HL-60 (cell line): Measurements from ENCODE around the gene POTEF.
"Not testable (repeated sequence)": the region's sequence is repeated elsewhere in the genome, so short reads cannot be mapped to it uniquely, and the experiment has no call there.

Experiments
- GABPA ChIP-seq: IDR thresholded peaks from 2 replicates; pipeline ENCODE4 v1.6.1; 2012; ENCODE audit warnings: low read depth
- POLR2AphosphoS5 ChIP-seq: IDR thresholded peaks from 2 replicates; pipeline ENCODE4 v1.6.1; 2012; ENCODE audit warnings: low read depth
- TF ChIP-seq, protein P1 (sequence below): IDR thresholded peaks from one replicate; pipeline ENCODE4 v1.5.1; 2011; ENCODE audit warnings: low read length, control low read depth, inconsistent platforms; ENCODE audit not compliant: insufficient read depth
- TF ChIP-seq, protein P2 (sequence below): IDR thresholded peaks from 2 replicates; pipeline ENCODE4 v1.6.1; 2012; ENCODE audit warnings: low read depth; ENCODE audit not compliant: insufficient replicate concordance

DNA sequence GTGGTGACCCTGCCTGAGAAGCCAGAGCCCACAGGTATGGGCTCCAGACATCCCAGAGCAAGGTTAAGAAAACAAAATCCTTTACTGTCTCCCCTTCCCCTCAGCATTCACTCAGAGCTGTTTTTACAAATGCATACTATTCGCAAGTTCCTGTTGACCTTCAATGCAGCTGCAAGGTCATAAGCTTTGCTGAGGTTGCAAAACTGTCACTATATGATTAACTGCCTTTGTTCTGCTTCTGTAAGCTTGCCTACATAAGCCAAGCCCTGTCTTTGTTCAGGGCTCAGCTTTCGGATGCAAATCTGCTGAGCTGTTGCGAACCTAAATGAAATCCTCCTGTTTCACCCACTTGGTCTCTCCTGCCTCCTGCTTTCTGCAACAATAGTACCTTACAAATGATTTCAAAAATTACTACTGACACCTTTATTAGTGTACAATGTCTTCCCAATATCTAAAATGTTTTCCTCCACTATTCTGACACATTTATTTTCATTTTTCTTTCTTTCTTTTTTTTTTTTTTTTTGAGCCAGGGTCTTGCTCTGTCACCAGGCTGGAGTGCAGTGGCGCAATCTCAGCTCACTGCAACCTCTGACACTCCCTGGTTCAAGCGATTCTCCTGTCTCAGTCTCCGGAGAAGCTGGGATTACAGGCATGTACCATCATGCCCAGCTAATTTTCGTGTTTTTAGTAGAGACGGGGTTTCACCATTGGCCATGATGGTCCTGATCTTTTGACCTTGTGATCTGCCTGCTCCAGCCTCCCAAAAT, 26.2 kb downstream of the POTEF start:
- TF ChIP-seq, protein P1, sequence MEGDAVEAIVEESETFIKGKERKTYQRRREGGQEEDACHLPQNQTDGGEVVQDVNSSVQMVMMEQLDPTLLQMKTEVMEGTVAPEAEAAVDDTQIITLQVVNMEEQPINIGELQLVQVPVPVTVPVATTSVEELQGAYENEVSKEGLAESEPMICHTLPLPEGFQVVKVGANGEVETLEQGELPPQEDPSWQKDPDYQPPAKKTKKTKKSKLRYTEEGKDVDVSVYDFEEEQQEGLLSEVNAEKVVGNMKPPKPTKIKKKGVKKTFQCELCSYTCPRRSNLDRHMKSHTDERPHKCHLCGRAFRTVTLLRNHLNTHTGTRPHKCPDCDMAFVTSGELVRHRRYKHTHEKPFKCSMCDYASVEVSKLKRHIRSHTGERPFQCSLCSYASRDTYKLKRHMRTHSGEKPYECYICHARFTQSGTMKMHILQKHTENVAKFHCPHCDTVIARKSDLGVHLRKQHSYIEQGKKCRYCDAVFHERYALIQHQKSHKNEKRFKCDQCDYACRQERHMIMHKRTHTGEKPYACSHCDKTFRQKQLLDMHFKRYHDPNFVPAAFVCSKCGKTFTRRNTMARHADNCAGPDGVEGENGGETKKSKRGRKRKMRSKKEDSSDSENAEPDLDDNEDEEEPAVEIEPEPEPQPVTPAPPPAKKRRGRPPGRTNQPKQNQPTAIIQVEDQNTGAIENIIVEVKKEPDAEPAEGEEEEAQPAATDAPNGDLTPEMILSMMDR, result not testable (repeated sequence)
- TF ChIP-seq, protein P2, sequence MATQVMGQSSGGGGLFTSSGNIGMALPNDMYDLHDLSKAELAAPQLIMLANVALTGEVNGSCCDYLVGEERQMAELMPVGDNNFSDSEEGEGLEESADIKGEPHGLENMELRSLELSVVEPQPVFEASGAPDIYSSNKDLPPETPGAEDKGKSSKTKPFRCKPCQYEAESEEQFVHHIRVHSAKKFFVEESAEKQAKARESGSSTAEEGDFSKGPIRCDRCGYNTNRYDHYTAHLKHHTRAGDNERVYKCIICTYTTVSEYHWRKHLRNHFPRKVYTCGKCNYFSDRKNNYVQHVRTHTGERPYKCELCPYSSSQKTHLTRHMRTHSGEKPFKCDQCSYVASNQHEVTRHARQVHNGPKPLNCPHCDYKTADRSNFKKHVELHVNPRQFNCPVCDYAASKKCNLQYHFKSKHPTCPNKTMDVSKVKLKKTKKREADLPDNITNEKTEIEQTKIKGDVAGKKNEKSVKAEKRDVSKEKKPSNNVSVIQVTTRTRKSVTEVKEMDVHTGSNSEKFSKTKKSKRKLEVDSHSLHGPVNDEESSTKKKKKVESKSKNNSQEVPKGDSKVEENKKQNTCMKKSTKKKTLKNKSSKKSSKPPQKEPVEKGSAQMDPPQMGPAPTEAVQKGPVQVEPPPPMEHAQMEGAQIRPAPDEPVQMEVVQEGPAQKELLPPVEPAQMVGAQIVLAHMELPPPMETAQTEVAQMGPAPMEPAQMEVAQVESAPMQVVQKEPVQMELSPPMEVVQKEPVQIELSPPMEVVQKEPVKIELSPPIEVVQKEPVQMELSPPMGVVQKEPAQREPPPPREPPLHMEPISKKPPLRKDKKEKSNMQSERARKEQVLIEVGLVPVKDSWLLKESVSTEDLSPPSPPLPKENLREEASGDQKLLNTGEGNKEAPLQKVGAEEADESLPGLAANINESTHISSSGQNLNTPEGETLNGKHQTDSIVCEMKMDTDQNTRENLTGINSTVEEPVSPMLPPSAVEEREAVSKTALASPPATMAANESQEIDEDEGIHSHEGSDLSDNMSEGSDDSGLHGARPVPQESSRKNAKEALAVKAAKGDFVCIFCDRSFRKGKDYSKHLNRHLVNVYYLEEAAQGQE, result not testable (repeated sequence)
- not testable (repeated sequence) for TF ChIP-seq GABPA, POLR2AphosphoS5
